Omental fat pad (tissue), 4 donors: ENCODE results near the gene DLG2. TPM values are rescaled to one million over a fixed set of nuclear protein-coding genes. Genes with fewer than 3 reads are reported as not detected.

Source experiments
- ATAC-seq: fragments of 150-250 bp; one replicate; pipeline ENCODE4 v1.9.1; 2016; ENCODE audit warnings: mild to moderate bottlenecking, moderate library complexity; ENCODE audit not compliant: low FRiP score
- DNase-seq: peaks from one replicate; pipeline ENCODE4 v3.0.0-alpha.2; 2019; ENCODE audit warnings: low spot score
- total RNA-seq, 4 donors: library from RNA; depleted of rRNA; stranded (reverse); fragments of >200 nt; gene quantifications; one replicate each; pipeline ENCODE4 v1.1.0, GENCODE V29; 2016
- TF ChIP-seq, protein P1 (sequence below), 3 donors: fragments of 450-650 bp; IDR thresholded peaks; one replicate each; pipeline ENCODE4 v1.5.1; 2016 to 2017; ENCODE audit warnings: antibody characterized with exemption in 3 of 3, mild to moderate bottlenecking in 3 of 3, moderate library complexity in 2 of 3

The DLG2 gene
- total RNA-seq, 4 donors from 2014 or later: 4.8 to 13.2 (median 8.1) TPM

- ATAC-seq: no peak
- TF ChIP-seq, protein P1, sequence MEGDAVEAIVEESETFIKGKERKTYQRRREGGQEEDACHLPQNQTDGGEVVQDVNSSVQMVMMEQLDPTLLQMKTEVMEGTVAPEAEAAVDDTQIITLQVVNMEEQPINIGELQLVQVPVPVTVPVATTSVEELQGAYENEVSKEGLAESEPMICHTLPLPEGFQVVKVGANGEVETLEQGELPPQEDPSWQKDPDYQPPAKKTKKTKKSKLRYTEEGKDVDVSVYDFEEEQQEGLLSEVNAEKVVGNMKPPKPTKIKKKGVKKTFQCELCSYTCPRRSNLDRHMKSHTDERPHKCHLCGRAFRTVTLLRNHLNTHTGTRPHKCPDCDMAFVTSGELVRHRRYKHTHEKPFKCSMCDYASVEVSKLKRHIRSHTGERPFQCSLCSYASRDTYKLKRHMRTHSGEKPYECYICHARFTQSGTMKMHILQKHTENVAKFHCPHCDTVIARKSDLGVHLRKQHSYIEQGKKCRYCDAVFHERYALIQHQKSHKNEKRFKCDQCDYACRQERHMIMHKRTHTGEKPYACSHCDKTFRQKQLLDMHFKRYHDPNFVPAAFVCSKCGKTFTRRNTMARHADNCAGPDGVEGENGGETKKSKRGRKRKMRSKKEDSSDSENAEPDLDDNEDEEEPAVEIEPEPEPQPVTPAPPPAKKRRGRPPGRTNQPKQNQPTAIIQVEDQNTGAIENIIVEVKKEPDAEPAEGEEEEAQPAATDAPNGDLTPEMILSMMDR (IDR thresholded peaks at IDR 0.05): no peak
- no peak for DNase-seq
These were observed 1761.3 kb downstream of the DLG2 start for GRCh38 chr11:83865636-83866461.

DNA sequence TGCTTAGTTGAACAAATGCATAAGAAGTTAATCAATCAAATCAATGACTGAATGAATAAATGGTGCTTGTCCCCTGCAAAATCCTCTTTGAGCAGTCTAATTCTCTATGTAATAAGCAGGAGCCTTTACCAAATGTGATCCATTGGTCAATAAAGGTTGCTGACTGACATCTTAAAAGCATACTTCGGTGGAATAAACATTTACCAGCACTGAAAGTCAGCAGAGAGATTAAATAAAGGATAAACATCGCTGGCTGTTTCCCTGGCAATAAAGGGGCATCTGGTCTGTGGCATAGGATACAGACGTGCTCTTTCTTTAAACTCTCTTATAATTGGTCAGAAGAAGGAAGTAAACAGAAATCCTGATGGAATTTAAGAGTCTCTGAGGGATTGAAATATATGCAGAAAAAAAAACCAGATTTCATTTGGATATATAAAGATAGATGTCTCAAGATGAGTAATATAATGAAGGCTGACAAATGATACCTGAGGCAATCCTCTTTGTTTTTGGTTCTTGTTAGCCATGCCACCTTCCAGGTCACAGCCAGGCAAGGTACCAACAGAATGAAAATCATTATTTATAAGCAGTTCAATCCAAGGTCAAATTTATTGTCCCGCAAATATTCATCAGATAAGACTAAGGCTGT is 1762.6 kb downstream of the DLG2 start:
- TF ChIP-seq, protein P1 (IDR thresholded peaks at IDR 0.05): no peak
- DNase-seq (no peak), ATAC-seq (no peak)

GRCh38 chr11:83863272-83863671 is 1763.9 kb downstream of the DLG2 start:
- ATAC-seq: no peak
- no peak for DNase-seq
- TF ChIP-seq, protein P1 (IDR thresholded peaks at IDR 0.05): no peak

DNA sequence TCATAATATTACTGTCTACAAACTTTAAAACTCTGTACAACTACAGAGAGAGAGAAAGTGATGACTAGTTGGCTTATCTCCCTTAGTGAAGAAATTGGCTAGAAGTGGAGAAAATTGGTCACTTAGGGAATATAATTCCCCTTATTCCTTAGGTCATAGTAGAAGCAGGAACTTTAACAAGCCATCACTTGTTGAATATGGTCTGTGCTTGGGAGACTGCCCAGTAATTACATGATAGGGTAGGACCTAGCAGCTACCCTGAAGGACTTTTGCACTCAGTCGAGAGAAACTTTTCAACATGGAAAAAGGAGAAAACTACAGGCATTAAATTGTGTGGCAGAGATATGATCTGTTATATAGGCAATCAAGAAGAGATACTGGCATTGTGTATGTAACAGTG is 1764.5 kb downstream of the DLG2 start:
- DNase-seq (no peak), ATAC-seq (no peak)
- TF ChIP-seq, protein P1 (IDR thresholded peaks at IDR 0.05): no peak

GRCh38 chr11:83862033-83862432 is 1765.1 kb downstream of the DLG2 start:
- no peak for ATAC-seq
- DNase-seq: no peak
- TF ChIP-seq, protein P1 (IDR thresholded peaks at IDR 0.05): no peak

GRCh38 chr11:83858694-83859093 is 1768.5 kb downstream of the DLG2 start:
- DNase-seq (no peak), ATAC-seq (no peak)
- TF ChIP-seq, protein P1 (IDR thresholded peaks at IDR 0.05): no peak
